Breast epithelium (tissue), 4 donors: ENCODE results near the gene GSTM1. TPM values are rescaled to one million over a fixed set of nuclear protein-coding genes. Genes with fewer than 3 reads are reported as not detected.
A peak's percentile ranks its signal among the peaks of the same experiment; 100 is the strongest.

Experiments
- DNase-seq, 2 donors: peaks; one replicate each; pipeline ENCODE4 v3.0.0-alpha.2; 2019; ENCODE audit warnings: low spot score in 2 of 2
- H3K27ac ChIP-seq, 2 donors: fragments of 200-600 bp; sonication (generic) in 1 of 2; one replicate each; pipeline ENCODE4 v1.5.1; 2016 to 2019; ENCODE audit warnings: mild to moderate bottlenecking in 1 of 2
- H3K27me3 ChIP-seq, 2 donors: fragments of 200-600 bp; sonication (generic) in 1 of 2; one replicate each; pipeline versions ENCODE4 v1.5.1 to v1.6.0; 2017 to 2019; ENCODE audit warnings: control low read depth in 1 of 2, mild to moderate bottlenecking in 1 of 2
- H3K36me3 ChIP-seq: fragments of 200-600 bp; one replicate; pipeline ENCODE4 v1.5.1; 2019
- H3K4me1 ChIP-seq, 2 donors: fragments of 200-600 bp; sonication (generic); one replicate each; pipeline ENCODE4 v1.5.1; 2016 to 2019; ENCODE audit warnings: control low read depth in 1 of 2
- H3K4me3 ChIP-seq, 3 donors: fragments of 200-600 bp; sonication (generic); 1 replicate in 2 of 3; 2 replicates in 1 of 3; pipeline ENCODE4 v1.5.1; 2016 to 2019; ENCODE audit warnings: mild to moderate bottlenecking in 3 of 3, moderate library complexity in 2 of 3
- H3K9me3 ChIP-seq, 2 donors: fragments of 200-600 bp; sonication (generic) in 1 of 2; one replicate each; pipeline ENCODE4 v1.5.1; 2016 to 2019; ENCODE audit warnings: control low read depth in 1 of 2
- CTCF ChIP-seq, 3 donors: fragments of 450-650 bp; IDR thresholded peaks; one replicate each; pipeline ENCODE4 v1.5.1; 2016 to 2017; ENCODE audit warnings: antibody characterized with exemption in 3 of 3, mild to moderate bottlenecking in 3 of 3, moderate library complexity in 3 of 3
- POLR2A ChIP-seq: fragments of 450-650 bp; IDR thresholded peaks from one replicate; pipeline ENCODE4 v1.6.1; 2016; ENCODE audit warnings: antibody characterized with exemption, mild to moderate bottlenecking, moderate library complexity
- POLR2AphosphoS5 ChIP-seq, 3 donors: sonication (generic); formaldehyde crosslinking; IDR thresholded peaks; one replicate each; pipeline ENCODE4 v1.6.1; 2017; ENCODE audit warnings: antibody characterized with exemption in 3 of 3
- intact Hi-C: fragments of 100-400 bp; cut with DNase I; formaldehyde crosslinking; loops from one replicate; pipeline ENCODE4 v1.15.1; 2023; ENCODE audit warnings: low total_unique reads
- total RNA-seq, 3 donors: library from RNA; depleted of rRNA; stranded (reverse); fragments of >200 nt; gene quantifications; one replicate each; pipeline ENCODE4 v1.1.0, GENCODE V29; 2016

Gene GSTM1
- total RNA-seq, 3 donors from 2014 or later, result 33.8 TPM; not detected in 2

GRCh38 chr1:109728870-109729269 is 41.3 kb downstream of the GSTM1 start:
- no peak for TF ChIP-seq POLR2AphosphoS5 (IDR thresholded peaks at IDR 0.05)
- TF ChIP-seq POLR2A, result no peak
- no peak for TF ChIP-seq CTCF (IDR thresholded peaks at IDR 0.05)
- Histone ChIP-seq H3K27me3 (no peaks in the 10 kb centered on the region), H3K4me1 (no peaks in the 10 kb centered on the region), H3K9me3 (peaks cover 0 to 2% of the 10 kb centered on the region in 2 donors), H3K4me3 (no peak overlapping the region), H3K36me3 (no peaks in the 10 kb centered on the region), H3K27ac (no peak overlapping the region)
- intact Hi-C loops, result no loop called here
- no peak for DNase-seq

GRCh38 chr1:109730666-109731065 is 43.0 kb downstream of the GSTM1 start:
- no peak overlapping the region for H3K4me3 ChIP-seq
- peaks cover 0 to 4% of the 10 kb centered on the region in 2 donors for H3K9me3 ChIP-seq
- intact Hi-C loops, result no loop called here
- no peaks in the 10 kb centered on the region for H3K4me1 ChIP-seq
- H3K27ac ChIP-seq, result no peak overlapping the region
- TF ChIP-seq POLR2A (no peak), CTCF (IDR thresholded peaks at IDR 0.05) (no peak), POLR2AphosphoS5 (IDR thresholded peaks at IDR 0.05) (no peak)
- no peaks in the 10 kb centered on the region for H3K36me3 ChIP-seq
- DNase-seq, result no peak
- no peaks in the 10 kb centered on the region for H3K27me3 ChIP-seq

- no peak for TF ChIP-seq POLR2A
- no peak for TF ChIP-seq POLR2AphosphoS5 (IDR thresholded peaks at IDR 0.05)
- no peak for TF ChIP-seq CTCF (IDR thresholded peaks at IDR 0.05)
- no peak overlapping the region for H3K27ac ChIP-seq
These were observed 44.8 kb downstream of the GSTM1 start for GRCh38 chr1:109732390-109732881.

GRCh38 chr1:109733236-109733870 is 45.7 kb downstream of the GSTM1 start:
- Histone ChIP-seq H3K9me3 (peaks cover 0 to 4% of the 10 kb centered on the region in 2 donors), H3K27me3 (no peaks in the 10 kb centered on the region), H3K36me3 (no peaks in the 10 kb centered on the region), H3K4me3 (no peak overlapping the region), H3K27ac (no peak overlapping the region), H3K4me1 (no peaks in the 10 kb centered on the region)
- no peak for DNase-seq
- intact Hi-C loops, result no loop called here
- no peak for TF ChIP-seq CTCF (IDR thresholded peaks at IDR 0.05)
- TF ChIP-seq POLR2A, result no peak
- TF ChIP-seq POLR2AphosphoS5 (IDR thresholded peaks at IDR 0.05), result no peak

More at GRCh38 chr1:109732390-109732881, 44.8 kb downstream of the GSTM1 start:
- Histone ChIP-seq H3K4me3 (no peak overlapping the region), H3K9me3 (peaks cover 0 to 4% of the 10 kb centered on the region in 2 donors), H3K27me3 (no peaks in the 10 kb centered on the region), H3K4me1 (no peaks in the 10 kb centered on the region), H3K36me3 (no peaks in the 10 kb centered on the region)
- intact Hi-C loops, result no loop called here
- no peak for DNase-seq

GRCh38 chr1:109739738-109740614 is 52.4 kb downstream of the GSTM1 start:
- intact Hi-C loops, result no loop called here
- H3K4me1 ChIP-seq, result no peaks in the 10 kb centered on the region
- peak; percentile 68 to 89 for DNase-seq
- H3K36me3 ChIP-seq, result no peaks in the 10 kb centered on the region
- no peaks in the 10 kb centered on the region for H3K27me3 ChIP-seq
- no peaks in the 10 kb centered on the region for H3K9me3 ChIP-seq
- peak overlapping the region; percentile 81 to 87 for H3K27ac ChIP-seq
- TF ChIP-seq POLR2A, result peak; percentile 76
- peak; percentile 89 to 96 (median 93) for TF ChIP-seq POLR2AphosphoS5 (IDR thresholded peaks at IDR 0.05)
- no peak for TF ChIP-seq CTCF (IDR thresholded peaks at IDR 0.05)
- H3K4me3 ChIP-seq, result peak overlapping the region; percentile 54 to 86 (median 82)
